GM12874 (cell line): ENCODE data around the gene GUCY1A2.

Experiments
- TF ChIP-seq, protein P1 (sequence below): IDR thresholded peaks from 2 replicates; pipeline ENCODE4 v1.5.1; 2011; ENCODE audit warnings: low read depth, mild to moderate bottlenecking, control low read depth, low read length, moderate library complexity; ENCODE audit not compliant: insufficient read depth

Gene GUCY1A2

DNA sequence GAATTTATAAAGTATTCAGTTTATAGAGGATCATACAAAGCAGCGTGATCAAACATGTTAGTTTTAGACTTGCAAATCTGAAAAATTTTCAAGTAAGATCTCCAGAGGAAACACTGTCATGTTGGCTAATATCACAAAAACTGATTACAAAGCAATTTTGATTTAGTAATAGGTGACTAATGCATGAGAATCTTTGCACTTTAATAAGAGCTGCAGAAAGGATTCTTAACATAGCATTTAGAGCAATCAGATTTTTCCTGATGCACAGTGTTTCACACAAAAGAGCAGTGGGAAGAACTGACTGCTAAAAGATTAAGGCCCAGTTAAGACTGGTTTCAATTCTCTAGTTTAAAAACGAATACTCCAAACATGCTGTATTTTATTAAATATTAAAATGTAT, 321.2 kb downstream of the GUCY1A2 start:
- TF ChIP-seq, protein P1, sequence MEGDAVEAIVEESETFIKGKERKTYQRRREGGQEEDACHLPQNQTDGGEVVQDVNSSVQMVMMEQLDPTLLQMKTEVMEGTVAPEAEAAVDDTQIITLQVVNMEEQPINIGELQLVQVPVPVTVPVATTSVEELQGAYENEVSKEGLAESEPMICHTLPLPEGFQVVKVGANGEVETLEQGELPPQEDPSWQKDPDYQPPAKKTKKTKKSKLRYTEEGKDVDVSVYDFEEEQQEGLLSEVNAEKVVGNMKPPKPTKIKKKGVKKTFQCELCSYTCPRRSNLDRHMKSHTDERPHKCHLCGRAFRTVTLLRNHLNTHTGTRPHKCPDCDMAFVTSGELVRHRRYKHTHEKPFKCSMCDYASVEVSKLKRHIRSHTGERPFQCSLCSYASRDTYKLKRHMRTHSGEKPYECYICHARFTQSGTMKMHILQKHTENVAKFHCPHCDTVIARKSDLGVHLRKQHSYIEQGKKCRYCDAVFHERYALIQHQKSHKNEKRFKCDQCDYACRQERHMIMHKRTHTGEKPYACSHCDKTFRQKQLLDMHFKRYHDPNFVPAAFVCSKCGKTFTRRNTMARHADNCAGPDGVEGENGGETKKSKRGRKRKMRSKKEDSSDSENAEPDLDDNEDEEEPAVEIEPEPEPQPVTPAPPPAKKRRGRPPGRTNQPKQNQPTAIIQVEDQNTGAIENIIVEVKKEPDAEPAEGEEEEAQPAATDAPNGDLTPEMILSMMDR = no peak

DNA sequence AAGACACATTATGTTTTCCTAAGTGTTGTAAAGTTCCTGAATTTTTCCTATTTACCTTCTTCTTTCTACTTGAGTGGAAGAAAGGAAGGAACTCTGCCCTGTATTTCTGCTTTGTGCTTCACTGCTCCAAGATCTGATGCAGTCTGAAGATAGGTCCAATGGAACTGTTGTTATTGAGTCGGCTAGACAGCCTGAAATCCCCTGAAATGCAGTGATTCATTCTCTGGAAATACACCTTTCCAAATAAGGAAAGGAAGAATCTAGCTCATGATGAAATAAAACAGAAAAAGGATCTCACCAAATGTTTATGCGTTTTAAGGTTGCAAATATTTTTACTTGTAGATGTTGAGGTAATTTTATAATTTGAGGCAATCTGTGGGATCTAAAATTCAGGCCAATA, 322.8 kb downstream of the GUCY1A2 start:
- TF ChIP-seq, protein P1 = no peak

DNA sequence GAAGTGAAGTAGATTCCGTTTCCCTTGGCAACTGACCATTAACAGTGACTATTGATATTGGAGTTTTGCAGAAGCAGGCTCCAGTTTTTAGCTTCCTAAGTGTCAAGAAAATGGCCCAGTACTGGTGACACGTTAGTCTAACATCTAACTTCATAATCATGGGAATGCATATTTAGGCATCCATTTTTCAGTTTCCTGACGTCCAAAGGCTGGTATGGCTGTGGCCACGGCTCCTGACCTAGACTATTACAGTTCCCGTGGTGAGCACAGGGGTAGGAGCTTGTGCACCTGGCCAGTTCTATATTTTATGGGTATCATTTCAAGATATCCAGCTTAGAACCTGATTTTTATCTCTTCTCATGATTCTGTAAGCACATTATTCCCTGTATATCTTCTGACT, 323.8 kb downstream of the GUCY1A2 start:
- TF ChIP-seq, protein P1 = no peak

DNA sequence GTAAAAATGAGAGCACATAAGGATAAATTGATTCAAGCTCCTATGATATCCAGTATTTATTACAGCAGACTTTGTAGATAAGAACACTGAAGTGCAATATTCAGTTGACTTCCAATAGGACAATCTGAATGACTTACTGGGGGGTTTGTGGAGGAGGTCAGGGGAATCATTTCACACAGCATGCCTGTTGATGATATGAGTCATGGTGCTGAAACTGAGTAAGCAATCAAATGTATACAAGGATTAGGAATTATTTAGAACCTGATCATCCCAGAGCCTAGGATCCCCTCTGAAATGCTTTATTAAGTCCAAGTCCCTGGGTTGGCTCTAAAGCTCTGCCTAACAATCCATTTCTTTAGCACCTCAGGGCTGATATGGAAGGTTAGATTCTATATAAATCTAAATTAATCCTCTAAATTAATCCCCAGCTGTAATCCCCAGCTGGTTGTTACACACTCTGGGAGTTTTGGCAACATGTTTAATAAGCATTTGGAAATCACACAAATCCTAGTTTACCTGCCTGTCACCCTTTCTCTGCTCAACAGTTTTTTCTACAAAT, 326.4 kb downstream of the GUCY1A2 start:
- TF ChIP-seq, protein P1 = no peak

DNA sequence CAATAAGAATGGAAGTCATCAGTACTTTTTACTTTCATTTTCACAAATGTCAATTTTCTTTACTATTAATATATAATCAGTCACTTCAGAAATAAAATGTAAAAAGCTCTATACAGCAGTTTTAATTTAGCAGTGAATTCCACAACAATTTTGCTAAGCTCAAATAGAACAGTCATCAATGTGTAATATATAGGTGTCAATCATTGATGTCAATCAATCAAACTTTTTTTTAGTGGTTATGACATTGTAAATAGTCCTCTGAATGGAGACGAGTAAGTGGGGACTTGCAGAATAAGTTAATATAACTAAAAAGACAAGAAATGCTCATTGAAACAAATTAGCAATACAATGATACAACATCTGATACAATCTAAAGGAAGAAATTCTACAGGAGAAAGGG, 327.4 kb downstream of the GUCY1A2 start:
- TF ChIP-seq, protein P1 = no peak

DNA sequence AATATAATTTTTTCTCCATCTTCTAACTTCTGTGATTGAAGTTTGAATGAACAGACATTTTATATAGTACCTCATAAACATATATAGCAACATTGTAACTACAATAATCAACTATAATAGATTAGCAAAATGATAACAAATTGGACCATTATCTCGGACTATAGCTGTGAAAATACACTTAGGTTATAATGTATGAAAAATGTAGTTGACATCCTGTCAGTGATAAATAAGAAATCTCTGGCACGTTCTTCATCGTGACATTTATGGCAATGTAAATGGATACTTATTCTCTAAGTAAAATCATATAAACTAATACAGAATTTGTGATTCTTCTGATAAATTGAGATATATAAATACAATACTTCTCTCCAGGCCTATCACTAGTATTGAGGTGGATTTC, 333.3 kb downstream of the GUCY1A2 start:
- TF ChIP-seq, protein P1 = no peak

DNA sequence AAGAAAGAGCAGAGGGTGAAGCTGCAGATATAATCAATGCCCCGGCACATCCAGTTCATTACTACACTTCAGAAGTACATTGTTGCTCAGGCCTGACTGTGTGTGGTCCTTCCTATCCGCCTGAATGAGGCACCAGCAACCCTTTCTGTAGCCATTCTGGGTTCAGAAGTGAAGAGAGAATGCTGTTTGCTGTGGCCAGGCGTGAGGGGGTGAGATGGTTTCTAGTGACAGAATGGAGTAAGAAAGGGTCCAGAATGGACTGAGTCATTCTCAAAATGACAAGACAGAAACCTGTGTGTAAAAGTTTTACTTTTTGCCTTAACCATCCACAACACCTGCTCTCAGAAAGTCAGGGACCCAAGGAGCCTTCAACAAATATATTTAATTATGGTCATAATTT, 334.8 kb downstream of the GUCY1A2 start:
- TF ChIP-seq, protein P1 = no peak
